CD4-positive, alpha-beta T cell (primary cell): ENCODE measurements around the gene IPCEF1. TPM values are rescaled to one million over a fixed set of nuclear protein-coding genes. Genes with fewer than 3 reads are reported as not detected.

Experiments used
- ATAC-seq: fragments of 200-7000 bp; cut with Tn5 transposase; one replicate; pipeline ENCODE4 v1.10.0; 2022; ENCODE audit warnings: mild to moderate bottlenecking; ENCODE audit not compliant: poor library complexity
- CTCF ChIA-PET: fragments of 350-600 bp; sonication (Branson Sonifier 250); formaldehyde crosslinking; loops from one replicate; lab custom pipeline; 2021; ENCODE audit warnings: antibody characterized with exemption, inconsistent platforms; lab: Charles Lee
- POLR2A ChIA-PET: fragments of 350-600 bp; sonication (Branson Sonifier 250); formaldehyde crosslinking; loops from one replicate; lab custom pipeline; 2021; ENCODE audit warnings: antibody characterized with exemption, inconsistent platforms; lab: Charles Lee
- DNase-seq, 14 experiments: peaks; one replicate each; pipeline ENCODE4 v3.0.0-alpha.2; 2013 to 2020; ENCODE audit warnings: mixed read lengths in 2 of 14
- H3K27ac ChIP-seq, 2 donors: one replicate each; pipeline versions ENCODE4 v1.5.1 to v1.7.0; 2013; ENCODE audit warnings: low read length in 2 of 2, low read depth in 1 of 2, mild to moderate bottlenecking in 1 of 2
- H3K27me3 ChIP-seq, 2 experiments: 1 replicate in 1 of 2; 2 replicates in 1 of 2; pipeline versions ENCODE4 v1.6.1 to v1.7.0; 2013; ENCODE audit warnings: low read length in 2 of 2, control low read depth in 1 of 2, mild to moderate bottlenecking in 1 of 2, moderate library complexity in 1 of 2; ENCODE audit not compliant: insufficient read depth in 2 of 2, control insufficient read depth in 1 of 2
- H3K36me3 ChIP-seq: one replicate; pipeline ENCODE4 v1.6.1; 2013; ENCODE audit warnings: low read length, control low read depth; ENCODE audit not compliant: insufficient read depth
- H3K4me1 ChIP-seq: one replicate; pipeline ENCODE4 v1.6.1; 2013; ENCODE audit warnings: low read length, control low read depth; ENCODE audit not compliant: insufficient read depth
- H3K4me3 ChIP-seq: one replicate; pipeline ENCODE4 v1.5.1; 2013; ENCODE audit warnings: mild to moderate bottlenecking, low read length, moderate library complexity
- H3K9me3 ChIP-seq, 2 experiments: 1 replicate in 1 of 2; 2 replicates in 1 of 2; pipeline versions ENCODE4 v1.6.1 to v1.7.0; 2013; ENCODE audit warnings: low read length in 2 of 2, mild to moderate bottlenecking in 2 of 2, control low read depth in 1 of 2, moderate library complexity in 1 of 2; ENCODE audit not compliant: control insufficient read depth in 1 of 2, insufficient read depth in 1 of 2
- H3K27ac Mint-ChIP-seq: one replicate; pipeline ENCODE4 v1.8.0; 2020; ENCODE audit warnings: mixed read lengths
- H3K27me3 Mint-ChIP-seq: one replicate; pipeline ENCODE4 v1.8.0; 2021; ENCODE audit warnings: mixed read lengths
- H3K36me3 Mint-ChIP-seq: one replicate; pipeline ENCODE4 v1.8.0; 2021; ENCODE audit warnings: low read depth, mixed read lengths
- H3K4me1 Mint-ChIP-seq: one replicate; pipeline ENCODE4 v1.8.0; 2021; ENCODE audit warnings: low read depth, mixed read lengths
- H3K4me3 Mint-ChIP-seq: one replicate; pipeline ENCODE4 v1.8.0; 2020; ENCODE audit warnings: mild to moderate bottlenecking, mixed read lengths
- H3K9me3 Mint-ChIP-seq: one replicate; pipeline ENCODE4 v1.8.0; 2020; ENCODE audit warnings: mixed read lengths
- CTCF ChIP-seq: fragments of 200-600 bp; IDR thresholded peaks from one replicate; pipeline ENCODE4 v1.8.0; 2022; ENCODE audit warnings: antibody characterized with exemption, mild to moderate bottlenecking
- intact Hi-C, 2 experiments: fragments of 100-400 bp; cut with DNase I in 1 of 2; cut with micrococcal nuclease in 1 of 2; formaldehyde crosslinking; loops; one replicate each; pipeline versions ENCODE4 v1.15.1 to v1.9.0; 2023 to 2025; cut with DNase I, micrococcal nuclease
- total RNA-seq, 174 experiments: library from RNA in 2 of 174; stranded (reverse) in 2 of 174; gene quantifications; one replicate each; pipeline ENCODE4 v1.2.3 and lab custom pipeline; 2021 to 2026

The IPCEF1 gene
- total RNA-seq, 2 experiments from 2014 or later, result 92.4 to 96.8 TPM

GRCh38 chr6:154297721-154298120 lies 58.9 kb downstream of the IPCEF1 start:
- ChIA-PET CTCF (no interaction called here), POLR2A (interaction anchor here (0.9 kb wide), 1 partner anchor 20 kb away, joined by 3 read pairs; no protein-coding TSS in a partner anchor)
- H3K36me3 Mint-ChIP-seq, result no peaks in the 10 kb centered on the region
- H3K36me3 ChIP-seq, result no peaks in the 10 kb centered on the region
- DNase-seq (no peak), ATAC-seq (no peak)
- peaks cover 7% of the 10 kb centered on the region for H3K4me1 Mint-ChIP-seq
- intact Hi-C loops, result no loop called here
- no peaks in the 10 kb centered on the region for H3K9me3 Mint-ChIP-seq
- H3K27me3 Mint-ChIP-seq, result no peaks in the 10 kb centered on the region
- H3K27ac ChIP-seq, result no peak overlapping the region
- TF ChIP-seq CTCF, result no peak
- H3K27ac Mint-ChIP-seq, result no peak overlapping the region
- H3K27me3 ChIP-seq, result no peaks in the 10 kb centered on the region
- H3K4me1 ChIP-seq, result peaks cover 6% of the 10 kb centered on the region
- no peak overlapping the region for H3K4me3 Mint-ChIP-seq
- no peaks in the 10 kb centered on the region for H3K9me3 ChIP-seq
- H3K4me3 ChIP-seq, result no peak overlapping the region

DNA sequence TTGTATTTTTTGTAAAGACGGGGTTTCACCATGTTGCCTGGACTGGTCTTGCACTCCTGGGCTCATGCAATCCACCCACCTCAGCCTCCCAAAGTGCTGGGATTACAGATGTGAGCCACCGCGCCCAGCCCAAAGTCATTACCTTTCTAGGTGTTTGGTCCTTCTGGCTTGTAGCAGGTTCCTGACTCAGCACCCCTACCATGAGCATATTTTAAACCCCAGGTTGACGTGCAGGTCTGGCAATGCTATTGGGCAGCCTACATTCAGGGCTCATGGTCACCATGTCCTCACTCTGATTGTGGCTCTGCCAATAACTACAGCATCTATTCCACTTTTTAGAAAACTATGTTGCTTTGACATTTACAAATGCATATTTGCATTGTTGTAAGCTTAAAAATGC lies 59.4 kb downstream of the IPCEF1 start:
- intact Hi-C loops, result no loop called here
- peaks cover 6% of the 10 kb centered on the region for H3K4me1 Mint-ChIP-seq
- no peaks in the 10 kb centered on the region for H3K9me3 Mint-ChIP-seq
- H3K4me3 Mint-ChIP-seq, result no peak overlapping the region
- Histone ChIP-seq H3K27ac (no peak overlapping the region), H3K27me3 (no peaks in the 10 kb centered on the region), H3K36me3 (no peaks in the 10 kb centered on the region), H3K9me3 (no peaks in the 10 kb centered on the region), H3K4me3 (no peak overlapping the region), H3K4me1 (peaks cover 3% of the 10 kb centered on the region)
- H3K27me3 Mint-ChIP-seq, result no peaks in the 10 kb centered on the region
- ChIA-PET POLR2A (interaction anchor here (0.9 kb wide), 1 partner anchor 20 kb away, joined by 3 read pairs; no protein-coding TSS in a partner anchor), CTCF (no interaction called here)
- no peak for TF ChIP-seq CTCF
- no peak overlapping the region for H3K27ac Mint-ChIP-seq
- DNase-seq (no peak), ATAC-seq (no peak)
- H3K36me3 Mint-ChIP-seq, result no peaks in the 10 kb centered on the region

GRCh38 chr6:154295733-154296132 lies 60.9 kb downstream of the IPCEF1 start:
- TF ChIP-seq CTCF, result no peak
- H3K4me3 ChIP-seq, result no peak overlapping the region
- Mint-ChIP-seq H3K27me3 (no peaks in the 10 kb centered on the region), H3K27ac (no peak overlapping the region), H3K4me3 (no peak overlapping the region), H3K4me1 (no peaks in the 10 kb centered on the region), H3K9me3 (no peaks in the 10 kb centered on the region), H3K36me3 (no peaks in the 10 kb centered on the region)
- no peak for ATAC-seq
- intact Hi-C loops, result no loop called here
- CTCF ChIA-PET, result no interaction called here
- no peaks in the 10 kb centered on the region for H3K4me1 ChIP-seq
- POLR2A ChIA-PET, result no interaction called here
- no peaks in the 10 kb centered on the region for H3K27me3 ChIP-seq
- H3K9me3 ChIP-seq, result no peaks in the 10 kb centered on the region
- H3K27ac ChIP-seq, result no peak overlapping the region
- no peak for DNase-seq
- H3K36me3 ChIP-seq, result no peaks in the 10 kb centered on the region
